OCI-LY1 (cell line): ENCODE results near the gene COL23A1.

Experiments used
- H2AFZ ChIP-seq: fragments of 200-600 bp; sonication (generic), shearing (Covaris generic); 2 replicates; pipeline ENCODE4 v1.6.0; 2014; ENCODE audit warnings: antibody characterized with exemption, mild to moderate bottlenecking, low read length
- H3F3A ChIP-seq: fragments of 200-600 bp; sonication (generic), shearing (Covaris generic); 2 replicates; pipeline ENCODE4 v1.6.0; 2014; ENCODE audit warnings: mild to moderate bottlenecking, antibody characterized with exemption, low read length, moderate library complexity; ENCODE audit not compliant: insufficient read depth
- H3K27ac ChIP-seq: fragments of 200-600 bp; sonication (generic); 2 replicates; pipeline ENCODE4 v1.5.1; 2014; ENCODE audit warnings: low read length, mixed run types, mild to moderate bottlenecking, low read depth; ENCODE audit not compliant: poor library complexity, severe bottlenecking
- H3K27me3 ChIP-seq: fragments of 200-600 bp; sonication (generic); 2 replicates; pipeline ENCODE4 v1.6.0; 2014; ENCODE audit warnings: antibody characterized with exemption, mild to moderate bottlenecking, low read length, moderate library complexity; ENCODE audit not compliant: insufficient read depth
- H3K36me3 ChIP-seq: fragments of 200-600 bp; sonication (generic); 2 replicates; pipeline ENCODE4 v1.6.1; 2014; ENCODE audit warnings: mild to moderate bottlenecking, antibody characterized with exemption, low read length, moderate library complexity, mixed read lengths; ENCODE audit not compliant: insufficient read depth
- H3K4me1 ChIP-seq: fragments of 200-600 bp; sonication (generic); 2 replicates; pipeline ENCODE4 v1.5.1; 2014; ENCODE audit warnings: mild to moderate bottlenecking, low read length, moderate library complexity; ENCODE audit not compliant: insufficient read depth, severe bottlenecking
- H3K4me2 ChIP-seq: fragments of 200-600 bp; sonication (generic), shearing (Covaris generic); 2 replicates; pipeline ENCODE4 v1.6.1; 2014; ENCODE audit warnings: low read length
- H3K4me3 ChIP-seq: fragments of 200-600 bp; sonication (generic); 2 replicates; pipeline ENCODE4 v1.5.1; 2014; ENCODE audit warnings: low read length, low read depth, mild to moderate bottlenecking, mixed read lengths; ENCODE audit not compliant: poor library complexity, severe bottlenecking
- H3K79me2 ChIP-seq: fragments of 200-600 bp; shearing (Covaris generic); 2 replicates; pipeline ENCODE4 v1.6.1; 2016; ENCODE audit warnings: mixed run types, low read length, mixed read lengths; ENCODE audit not compliant: insufficient read depth
- H3K9ac ChIP-seq: fragments of 200-600 bp; sonication (generic), shearing (Covaris generic); 2 replicates; pipeline ENCODE4 v1.6.1; 2014; ENCODE audit warnings: mild to moderate bottlenecking, low read length, mixed read lengths
- H3K9me2 ChIP-seq: fragments of 200-600 bp; sonication (generic), shearing (Covaris generic); 2 replicates; pipeline ENCODE4 v1.6.1; 2014; ENCODE audit warnings: low read depth, mild to moderate bottlenecking, low read length, mixed read lengths
- H3K9me3 ChIP-seq: fragments of 200-600 bp; shearing (Covaris generic); 2 replicates; pipeline ENCODE4 v1.6.1; 2014; ENCODE audit warnings: low read length, mixed read lengths
- H4K20me1 ChIP-seq: fragments of 200-600 bp; sonication (generic), shearing (Covaris generic); 2 replicates; pipeline ENCODE4 v1.6.0; 2016; ENCODE audit warnings: mild to moderate bottlenecking, low read length; ENCODE audit not compliant: insufficient read depth
- CTCF ChIP-seq: fragments of 200-600 bp; sonication (generic), shearing (Covaris generic); IDR thresholded peaks from 2 replicates; pipeline ENCODE4 v1.5.1; 2017; ENCODE audit warnings: mild to moderate bottlenecking, antibody characterized with exemption, low read length, moderate library complexity, mixed read lengths
- EZH2 ChIP-seq: fragments of 200-600 bp; sonication (generic), shearing (Covaris generic); IDR thresholded peaks from 2 replicates; pipeline ENCODE4 v1.8.0; 2017; ENCODE audit warnings: borderline replicate concordance, mixed run types, mild to moderate bottlenecking, antibody characterized with exemption, low read length, moderate library complexity, mixed read lengths

COL23A1 gene

DNA sequence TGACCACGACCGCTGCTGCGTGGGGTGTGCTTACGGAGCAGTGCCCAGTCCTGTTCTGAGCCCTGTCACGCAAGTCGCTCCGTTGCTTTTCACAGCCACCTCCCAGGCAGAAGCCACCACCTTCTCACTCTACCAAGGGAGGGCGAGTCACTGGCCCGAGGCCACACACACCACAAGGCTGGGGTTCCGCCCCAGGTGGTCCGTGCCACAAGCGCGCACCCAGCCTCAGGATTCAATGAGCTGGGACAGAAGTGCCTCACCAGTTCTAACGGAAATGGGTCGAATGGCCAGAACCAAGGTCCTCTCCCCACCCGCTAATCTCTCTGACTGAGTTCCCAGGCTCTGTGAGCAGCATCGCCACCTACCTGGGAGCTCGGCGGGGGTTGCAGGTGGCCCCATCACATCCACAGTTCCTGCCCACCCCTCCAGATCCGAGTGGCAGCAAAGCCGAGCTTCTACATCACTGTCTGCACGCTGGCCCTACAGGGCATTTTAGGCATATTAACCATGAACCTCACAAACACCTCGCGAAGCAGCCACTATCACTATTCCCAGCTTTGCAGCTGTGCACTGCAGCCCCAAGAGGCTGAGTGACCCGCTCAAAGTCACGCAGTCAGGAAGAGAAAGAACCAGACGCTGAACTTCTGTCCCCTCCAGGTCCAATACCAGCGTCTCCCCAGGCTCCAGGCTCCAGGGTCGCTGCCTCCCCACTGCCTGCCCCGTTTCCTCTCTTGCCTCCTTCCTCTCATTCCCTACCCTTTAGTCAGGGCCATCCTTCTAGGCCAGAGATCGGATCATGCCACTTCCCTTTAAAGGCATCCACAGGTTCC lies 265.5 kb downstream of the COL23A1 start:
- no peak overlapping the region for H3K27ac ChIP-seq
- TF ChIP-seq CTCF (no peak), EZH2 (no peak)
- no peak overlapping the region for H2AFZ ChIP-seq
- no peaks in the 10 kb centered on the region for H3K36me3 ChIP-seq
- no peaks in the 10 kb centered on the region for H4K20me1 ChIP-seq
- no peak overlapping the region for H3K4me2 ChIP-seq
- H3K9me2 ChIP-seq = no peaks in the 10 kb centered on the region
- no peak overlapping the region for H3K9ac ChIP-seq
- no peaks in the 10 kb centered on the region; the same call in 1 of the 2 replicates for H3K27me3 ChIP-seq
- no peaks in the 10 kb centered on the region for H3K79me2 ChIP-seq
- no peaks in the 10 kb centered on the region for H3K4me1 ChIP-seq
- H3F3A ChIP-seq = no peaks in the 10 kb centered on the region
- H3K9me3 ChIP-seq = no peaks in the 10 kb centered on the region
- no peak overlapping the region for H3K4me3 ChIP-seq

- no peaks in the 10 kb centered on the region for H3K79me2 ChIP-seq
- TF ChIP-seq EZH2 = no peak
- TF ChIP-seq CTCF = no peak
- no peaks in the 10 kb centered on the region for H4K20me1 ChIP-seq
- H3K4me1 ChIP-seq = no peaks in the 10 kb centered on the region
- H3K27me3 ChIP-seq = no peaks in the 10 kb centered on the region
- H3K4me3 ChIP-seq = no peak overlapping the region
- no peak overlapping the region for H3K4me2 ChIP-seq
- H3F3A ChIP-seq = no peaks in the 10 kb centered on the region
- H3K36me3 ChIP-seq = no peaks in the 10 kb centered on the region
- no peaks in the 10 kb centered on the region for H3K9me2 ChIP-seq
- no peaks in the 10 kb centered on the region for H3K9me3 ChIP-seq
- no peak overlapping the region for H3K27ac ChIP-seq
- no peak overlapping the region for H2AFZ ChIP-seq
- no peak overlapping the region for H3K9ac ChIP-seq
Observed at GRCh38 chr5:178323961-178324360, 266.2 kb downstream of the COL23A1 start.

GRCh38 chr5:178323541-178323865 lies 266.7 kb downstream of the COL23A1 start:
- TF ChIP-seq EZH2 = no peak
- TF ChIP-seq CTCF = no peak
- Histone ChIP-seq H3K36me3 (no peaks in the 10 kb centered on the region), H3K4me1 (no peaks in the 10 kb centered on the region), H3K79me2 (no peaks in the 10 kb centered on the region), H4K20me1 (no peaks in the 10 kb centered on the region), H3K4me2 (no peak overlapping the region), H3K27me3 (no peaks in the 10 kb centered on the region), H3F3A (no peaks in the 10 kb centered on the region), H3K27ac (no peak overlapping the region), H2AFZ (no peak overlapping the region), H3K9me3 (no peaks in the 10 kb centered on the region), H3K9ac (no peak overlapping the region), H3K4me3 (no peak overlapping the region), H3K9me2 (no peaks in the 10 kb centered on the region)
